WTC11 (cell line): ENCODE data around the gene ABLIM2.

Experiments used
- CREM ChIP-seq: sonication (generic); formaldehyde crosslinking; IDR thresholded peaks from 2 replicates; pipeline ENCODE4 v1.8.1; 2022; ENCODE audit warnings: mild to moderate bottlenecking, missing genetic modification reagents, moderate library complexity
- JAZF1 ChIP-seq: fragments of 250-450 bp; sonication (Bioruptor Pico); IDR thresholded peaks from 2 replicates; pipeline ENCODE4 v1.9.0; 2021; ENCODE audit warnings: moderate library complexity, mild to moderate bottlenecking, inconsistent platforms
- NR2C2 ChIP-seq: sonication (generic); formaldehyde crosslinking; IDR thresholded peaks from 2 replicates; pipeline ENCODE4 v1.8.0; 2022; ENCODE audit warnings: mild to moderate bottlenecking, missing genetic modification reagents
- SMAD3 ChIP-seq: sonication (generic); formaldehyde crosslinking; IDR thresholded peaks from 2 replicates; pipeline ENCODE4 v1.8.0; 2022; ENCODE audit warnings: missing genetic modification reagents, mild to moderate bottlenecking, borderline replicate concordance
- ZNF232 ChIP-seq: sonication (generic); formaldehyde crosslinking; IDR thresholded peaks from 2 replicates; pipeline ENCODE4 v1.8.0; 2022; ENCODE audit warnings: mild to moderate bottlenecking, missing genetic modification reagents
- TF ChIP-seq, protein P1 (sequence below): fragments of 200-600 bp; IDR thresholded peaks from 2 replicates; pipeline ENCODE4 v1.8.0; 2022; ENCODE audit warnings: antibody characterized with exemption
- TF ChIP-seq, protein P2 (sequence below): sonication (generic); formaldehyde crosslinking; IDR thresholded peaks from 2 replicates; pipeline ENCODE4 v1.8.0; 2022; ENCODE audit warnings: mild to moderate bottlenecking, missing genetic modification reagents
- TF ChIP-seq, protein P3 (sequence below): sonication (generic); formaldehyde crosslinking; IDR thresholded peaks from 2 replicates; pipeline ENCODE4 v1.8.0; 2023; ENCODE audit warnings: missing genetic modification reagents
- TF ChIP-seq, protein P4 (sequence below): sonication (generic); formaldehyde crosslinking; IDR thresholded peaks from 2 replicates; pipeline ENCODE4 v1.8.0; 2022; ENCODE audit warnings: missing genetic modification reagents
- TF ChIP-seq, protein P5 (sequence below): sonication (generic); formaldehyde crosslinking; IDR thresholded peaks from 2 replicates; pipeline ENCODE4 v1.8.1; 2023; ENCODE audit warnings: mild to moderate bottlenecking, missing genetic modification reagents, moderate library complexity

DNA sequence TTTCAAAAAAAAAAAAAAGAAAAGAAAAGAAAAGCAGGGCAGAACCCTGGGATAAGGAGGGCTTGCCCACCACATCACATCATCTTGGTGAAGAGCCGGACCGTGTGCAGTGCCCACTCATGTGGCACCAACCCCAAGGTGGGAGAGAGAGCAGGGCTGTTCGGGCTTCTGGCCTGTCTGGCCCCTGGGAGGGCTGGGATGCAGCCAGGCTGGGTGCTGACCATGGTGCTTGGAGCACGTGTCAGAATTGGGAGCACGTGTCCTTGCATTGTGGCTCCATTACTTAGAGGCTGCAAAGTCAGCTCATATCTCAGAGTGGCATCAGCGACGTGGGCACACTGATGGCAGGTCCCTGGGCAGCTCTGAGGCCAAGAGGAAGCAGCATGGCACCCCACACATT, 118.0 kb downstream of the ABLIM2 start:
- TF ChIP-seq CREM (CRISPR knock-in tag) (no peak), SMAD3 (no peak), NR2C2 (CRISPR knock-in tag) (no peak), ZNF232 (CRISPR knock-in tag) (no peak), JAZF1 (CRISPR knock-in tag) (no peak)
- TF ChIP-seq, protein P1, sequence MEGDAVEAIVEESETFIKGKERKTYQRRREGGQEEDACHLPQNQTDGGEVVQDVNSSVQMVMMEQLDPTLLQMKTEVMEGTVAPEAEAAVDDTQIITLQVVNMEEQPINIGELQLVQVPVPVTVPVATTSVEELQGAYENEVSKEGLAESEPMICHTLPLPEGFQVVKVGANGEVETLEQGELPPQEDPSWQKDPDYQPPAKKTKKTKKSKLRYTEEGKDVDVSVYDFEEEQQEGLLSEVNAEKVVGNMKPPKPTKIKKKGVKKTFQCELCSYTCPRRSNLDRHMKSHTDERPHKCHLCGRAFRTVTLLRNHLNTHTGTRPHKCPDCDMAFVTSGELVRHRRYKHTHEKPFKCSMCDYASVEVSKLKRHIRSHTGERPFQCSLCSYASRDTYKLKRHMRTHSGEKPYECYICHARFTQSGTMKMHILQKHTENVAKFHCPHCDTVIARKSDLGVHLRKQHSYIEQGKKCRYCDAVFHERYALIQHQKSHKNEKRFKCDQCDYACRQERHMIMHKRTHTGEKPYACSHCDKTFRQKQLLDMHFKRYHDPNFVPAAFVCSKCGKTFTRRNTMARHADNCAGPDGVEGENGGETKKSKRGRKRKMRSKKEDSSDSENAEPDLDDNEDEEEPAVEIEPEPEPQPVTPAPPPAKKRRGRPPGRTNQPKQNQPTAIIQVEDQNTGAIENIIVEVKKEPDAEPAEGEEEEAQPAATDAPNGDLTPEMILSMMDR: no peak
- TF ChIP-seq, protein P2, sequence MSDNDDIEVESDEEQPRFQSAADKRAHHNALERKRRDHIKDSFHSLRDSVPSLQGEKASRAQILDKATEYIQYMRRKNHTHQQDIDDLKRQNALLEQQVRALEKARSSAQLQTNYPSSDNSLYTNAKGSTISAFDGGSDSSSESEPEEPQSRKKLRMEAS (CRISPR knock-in tag): no peak
- TF ChIP-seq, protein P3, sequence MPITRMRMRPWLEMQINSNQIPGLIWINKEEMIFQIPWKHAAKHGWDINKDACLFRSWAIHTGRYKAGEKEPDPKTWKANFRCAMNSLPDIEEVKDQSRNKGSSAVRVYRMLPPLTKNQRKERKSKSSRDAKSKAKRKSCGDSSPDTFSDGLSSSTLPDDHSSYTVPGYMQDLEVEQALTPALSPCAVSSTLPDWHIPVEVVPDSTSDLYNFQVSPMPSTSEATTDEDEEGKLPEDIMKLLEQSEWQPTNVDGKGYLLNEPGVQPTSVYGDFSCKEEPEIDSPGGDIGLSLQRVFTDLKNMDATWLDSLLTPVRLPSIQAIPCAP (CRISPR knock-in tag): no peak
- TF ChIP-seq, protein P4, sequence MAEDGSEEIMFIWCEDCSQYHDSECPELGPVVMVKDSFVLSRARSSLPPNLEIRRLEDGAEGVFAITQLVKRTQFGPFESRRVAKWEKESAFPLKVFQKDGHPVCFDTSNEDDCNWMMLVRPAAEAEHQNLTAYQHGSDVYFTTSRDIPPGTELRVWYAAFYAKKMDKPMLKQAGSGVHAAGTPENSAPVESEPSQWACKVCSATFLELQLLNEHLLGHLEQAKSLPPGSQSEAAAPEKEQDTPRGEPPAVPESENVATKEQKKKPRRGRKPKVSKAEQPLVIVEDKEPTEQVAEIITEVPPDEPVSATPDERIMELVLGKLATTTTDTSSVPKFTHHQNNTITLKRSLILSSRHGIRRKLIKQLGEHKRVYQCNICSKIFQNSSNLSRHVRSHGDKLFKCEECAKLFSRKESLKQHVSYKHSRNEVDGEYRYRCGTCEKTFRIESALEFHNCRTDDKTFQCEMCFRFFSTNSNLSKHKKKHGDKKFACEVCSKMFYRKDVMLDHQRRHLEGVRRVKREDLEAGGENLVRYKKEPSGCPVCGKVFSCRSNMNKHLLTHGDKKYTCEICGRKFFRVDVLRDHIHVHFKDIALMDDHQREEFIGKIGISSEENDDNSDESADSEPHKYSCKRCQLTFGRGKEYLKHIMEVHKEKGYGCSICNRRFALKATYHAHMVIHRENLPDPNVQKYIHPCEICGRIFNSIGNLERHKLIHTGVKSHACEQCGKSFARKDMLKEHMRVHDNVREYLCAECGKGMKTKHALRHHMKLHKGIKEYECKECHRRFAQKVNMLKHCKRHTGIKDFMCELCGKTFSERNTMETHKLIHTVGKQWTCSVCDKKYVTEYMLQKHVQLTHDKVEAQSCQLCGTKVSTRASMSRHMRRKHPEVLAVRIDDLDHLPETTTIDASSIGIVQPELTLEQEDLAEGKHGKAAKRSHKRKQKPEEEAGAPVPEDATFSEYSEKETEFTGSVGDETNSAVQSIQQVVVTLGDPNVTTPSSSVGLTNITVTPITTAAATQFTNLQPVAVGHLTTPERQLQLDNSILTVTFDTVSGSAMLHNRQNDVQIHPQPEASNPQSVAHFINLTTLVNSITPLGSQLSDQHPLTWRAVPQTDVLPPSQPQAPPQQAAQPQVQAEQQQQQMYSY (CRISPR knock-in tag): no peak
- TF ChIP-seq, protein P5, sequence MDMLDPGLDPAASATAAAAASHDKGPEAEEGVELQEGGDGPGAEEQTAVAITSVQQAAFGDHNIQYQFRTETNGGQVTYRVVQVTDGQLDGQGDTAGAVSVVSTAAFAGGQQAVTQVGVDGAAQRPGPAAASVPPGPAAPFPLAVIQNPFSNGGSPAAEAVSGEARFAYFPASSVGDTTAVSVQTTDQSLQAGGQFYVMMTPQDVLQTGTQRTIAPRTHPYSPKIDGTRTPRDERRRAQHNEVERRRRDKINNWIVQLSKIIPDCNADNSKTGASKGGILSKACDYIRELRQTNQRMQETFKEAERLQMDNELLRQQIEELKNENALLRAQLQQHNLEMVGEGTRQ (CRISPR knock-in tag): no peak
